ENCODE measurements around the gene ATF7IP.
A peak's percentile ranks its signal among the peaks of the same experiment; 100 is the strongest.
"Not testable (repeated sequence)": the region's sequence is repeated elsewhere in the genome, so short reads cannot be mapped to it uniquely, and the experiment has no call there.

Gene ATF7IP

GRCh38 chr12:14402697-14403096 lies 37.2 kb downstream of the ATF7IP start:
- ATAC-seq = no peak
- no peak for TF ChIP-seq ZNF565 (CRISPR knock-in tag; conservative IDR thresholded peaks at IDR 0.05; ENCODE audit: low read depth)

GRCh38 chr12:14403293-14403692 lies 37.8 kb downstream of the ATF7IP start:
- TF ChIP-seq RARB (CRISPR knock-in tag; IDR thresholded peaks at IDR 0.05) (no peak), ZFP3 (CRISPR knock-in tag; IDR thresholded peaks at IDR 0.05) (no peak), PPARA (CRISPR knock-in tag; IDR thresholded peaks at IDR 0.05; ENCODE audit: borderline replicate concordance) (no peak), BACH2 (CRISPR knock-in tag; IDR thresholded peaks at IDR 0.05; ENCODE audit: borderline replicate concordance) (no peak), ISL1 (CRISPR knock-in tag; IDR thresholded peaks at IDR 0.05) (no peak), PATZ1 (CRISPR knock-in tag; IDR thresholded peaks at IDR 0.05; ENCODE audit: borderline replicate concordance) (no peak), ZNF565 (CRISPR knock-in tag; conservative IDR thresholded peaks at IDR 0.05; ENCODE audit: low read depth) (no peak), ARNTL (CRISPR knock-in tag; IDR thresholded peaks at IDR 0.05; ENCODE audit: borderline replicate concordance, low read depth) (no peak), ZC3H10 (CRISPR knock-in tag; IDR thresholded peaks at IDR 0.05) (no peak), OSR1 (CRISPR knock-in tag; IDR thresholded peaks at IDR 0.05) (no peak), CSDC2 (CRISPR knock-in tag; IDR thresholded peaks at IDR 0.05) (no peak), ZNF70 (CRISPR knock-in tag; IDR thresholded peaks at IDR 0.05) (no peak), CSRNP3 (CRISPR knock-in tag; IDR thresholded peaks at IDR 0.05) (no peak)
- peak; percentile 66 for ATAC-seq

GRCh38 chr12:14403711-14404196 lies 38.3 kb downstream of the ATF7IP start:
- ATAC-seq = peak; percentile 91

GRCh38 chr12:14405407-14405806 lies 39.9 kb downstream of the ATF7IP start:
- ATAC-seq = not testable (repeated sequence)

More at GRCh38 chr12:14403711-14404196, 38.3 kb downstream of the ATF7IP start:
- TF ChIP-seq ARNTL (CRISPR knock-in tag; IDR thresholded peaks at IDR 0.05; ENCODE audit: borderline replicate concordance, low read depth) (no peak), ZFP30 (CRISPR knock-in tag; IDR thresholded peaks at IDR 0.05) (no peak), SNAI2 (CRISPR knock-in tag; IDR thresholded peaks at IDR 0.05) (no peak), OSR1 (CRISPR knock-in tag; IDR thresholded peaks at IDR 0.05) (no peak), CSRNP3 (CRISPR knock-in tag; IDR thresholded peaks at IDR 0.05) (no peak)

GRCh38 chr12:14408208-14408607 lies 42.7 kb downstream of the ATF7IP start:
- ATAC-seq = peak; percentile 35; the same call in 2 of the 3 replicates
- TF ChIP-seq ISL1 (CRISPR knock-in tag; IDR thresholded peaks at IDR 0.05) (no peak), POU6F1 (CRISPR knock-in tag; IDR thresholded peaks at IDR 0.05; ENCODE audit: borderline replicate concordance, low read depth) (no peak), ESRRG (CRISPR knock-in tag; IDR thresholded peaks at IDR 0.05) (no peak), OSR1 (CRISPR knock-in tag; IDR thresholded peaks at IDR 0.05) (no peak), TSHZ2 (CRISPR knock-in tag; IDR thresholded peaks at IDR 0.05) (no peak), ZC3H10 (CRISPR knock-in tag; IDR thresholded peaks at IDR 0.05) (no peak), PATZ1 (CRISPR knock-in tag; IDR thresholded peaks at IDR 0.05; ENCODE audit: borderline replicate concordance) (no peak), ARNTL (CRISPR knock-in tag; IDR thresholded peaks at IDR 0.05; ENCODE audit: borderline replicate concordance, low read depth) (no peak), ZFP3 (CRISPR knock-in tag; IDR thresholded peaks at IDR 0.05) (no peak), PPARA (CRISPR knock-in tag; IDR thresholded peaks at IDR 0.05; ENCODE audit: borderline replicate concordance) (no peak)

Measured in SK-N-SH treated with all-trans-retinoic acid at 6 μM for 48 hours (cell line).